Measurements from ENCODE around the gene HTR3A. TPM values are rescaled to one million over a fixed set of nuclear protein-coding genes. Genes with fewer than 3 reads are reported as not detected.

HTR3A gene
- total RNA-seq, 1 experiment from 2014 or later: 0.21 TPM

GRCh38 chr11:113977701-113978100 is 2.8 kb downstream of the HTR3A start:
- Histone ChIP-seq H3K27me3 (ENCODE audit: control insufficient read depth, insufficient read depth, low read length) (peaks cover 4% of the 10 kb centered on the region), H3K9me3 (ENCODE audit: control insufficient read depth, insufficient read depth, low read depth, low read length) (no peaks in the 10 kb centered on the region), H3K4me1 (ENCODE audit: control insufficient read depth, insufficient read depth, low read length) (no peaks in the 10 kb centered on the region), H3K36me3 (ENCODE audit: control insufficient read depth, insufficient read depth, low read length) (no peaks in the 10 kb centered on the region), H3K27ac (ENCODE audit: low read length) (no peak overlapping the region), H3K4me3 (ENCODE audit: low read depth in 2 of 2, low read length in 2 of 2) (no peak overlapping the region)
- no TSS peak for BruUV-seq (replicated peaks)
- intact Hi-C loops (cut with micrococcal nuclease; ENCODE audit: unreplicated experiment) (no loop called here), in situ Hi-C loops (cut with HindIII; ENCODE audit: low pct_unique_long_range_greater_than_20kb, low sequenced_read_pairs) (no loop called here)
- POLR2A ChIA-PET: no interaction called here
- CTCF ChIA-PET: no interaction called here
- no peak for ATAC-seq
- TF ChIP-seq REST (IDR thresholded peaks at IDR 0.05; ENCODE audit: insufficient read depth in 1 of 2, low read depth in 2 of 2, low read length in 1 of 2): no peak
- DNase-seq (ENCODE audit: low read depth, low spot score): no peak

- no peak for ATAC-seq
- no peak for DNase-seq (ENCODE audit: low read depth, low spot score)
- Histone ChIP-seq H3K36me3 (ENCODE audit: control insufficient read depth, insufficient read depth, low read length) (no peaks in the 10 kb centered on the region), H3K4me1 (ENCODE audit: control insufficient read depth, insufficient read depth, low read length) (no peaks in the 10 kb centered on the region), H3K27ac (ENCODE audit: low read length) (no peak overlapping the region), H3K27me3 (ENCODE audit: control insufficient read depth, insufficient read depth, low read length) (peaks cover 8% of the 10 kb centered on the region), H3K4me3 (ENCODE audit: low read depth in 2 of 2, low read length in 2 of 2) (no peak overlapping the region), H3K9me3 (ENCODE audit: control insufficient read depth, insufficient read depth, low read depth, low read length) (no peaks in the 10 kb centered on the region)
- no TSS peak for BruUV-seq (replicated peaks)
- TF ChIP-seq REST (IDR thresholded peaks at IDR 0.05; ENCODE audit: insufficient read depth in 1 of 2, low read depth in 2 of 2, low read length in 1 of 2) (no peak), SIN3A (IDR thresholded peaks at IDR 0.05; ENCODE audit: borderline replicate concordance, insufficient read depth, low read depth, low read length) (no peak), CTCF (IDR thresholded peaks at IDR 0.05) (no peak), POLR2AphosphoS5 (IDR thresholded peaks at IDR 0.05; ENCODE audit: low read depth, low read length) (no peak), TCF7L2 (IDR thresholded peaks at IDR 0.05; ENCODE audit: low read depth, low read length) (no peak)
- in situ Hi-C loops (cut with HindIII; ENCODE audit: low pct_unique_long_range_greater_than_20kb, low sequenced_read_pairs) (no loop called here), intact Hi-C loops (cut with micrococcal nuclease; ENCODE audit: unreplicated experiment) (no loop called here)
- ChIA-PET POLR2A (no interaction called here), CTCF (no interaction called here)
Observed at GRCh38 chr11:113979431-113979830, 4.5 kb downstream of the HTR3A start.

Measured in Panc1 (cell line).